Endometrium (tissue), 2 donors: ENCODE measurements around the gene CDK19.
A peak's percentile ranks its signal among the peaks of the same experiment; 100 is the strongest.
"Not testable (repeated sequence)": the region's sequence is repeated elsewhere in the genome, so short reads cannot be mapped to it uniquely, and the experiment has no call there.

Experiments used
- FAIRE-seq: peaks from 2 replicates; lab custom pipeline; 2012; peaks lifted over from hg19 to GRCh38; lab: Jason Lieb, UNC
- donor health status: control.
- donor health status: control.

The CDK19 gene

GRCh38 chr6:110620065-110620464 is 195.2 kb downstream of the CDK19 start:
- FAIRE-seq = peak; percentile 88

DNA sequence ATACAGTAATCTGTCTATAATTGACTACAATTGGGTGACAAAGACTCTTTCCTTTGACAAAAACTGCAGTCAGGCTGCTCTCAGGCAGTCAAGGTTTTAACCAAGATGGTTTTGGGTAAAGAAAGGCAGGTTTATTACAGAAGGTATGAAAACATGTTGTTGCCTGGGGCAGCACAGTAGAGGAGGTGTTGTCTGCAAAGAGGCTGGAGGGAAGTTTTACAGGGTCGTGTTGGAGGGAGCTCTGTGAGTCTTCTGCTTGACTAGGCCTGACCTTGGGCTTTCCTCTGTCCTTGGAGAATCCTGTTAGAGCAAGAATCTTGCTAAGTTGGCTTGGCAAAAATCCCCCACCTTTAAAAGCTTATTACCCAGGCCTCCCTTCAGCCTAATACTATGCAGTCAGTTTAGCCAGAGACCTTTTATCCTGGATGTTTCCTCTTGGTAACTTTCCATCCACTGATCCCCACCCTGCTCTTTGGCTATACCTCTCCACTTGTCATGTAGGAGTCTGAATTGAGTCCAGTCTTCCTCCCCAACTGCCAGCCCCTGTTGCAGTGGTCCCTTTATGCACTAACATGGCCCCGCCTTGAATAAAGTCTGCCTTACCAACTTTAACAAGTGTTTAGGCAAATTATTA is 195.9 kb downstream of the CDK19 start:
- FAIRE-seq = no peak

GRCh38 chr6:110618591-110619267 is 196.5 kb downstream of the CDK19 start:
- no peak for FAIRE-seq

DNA sequence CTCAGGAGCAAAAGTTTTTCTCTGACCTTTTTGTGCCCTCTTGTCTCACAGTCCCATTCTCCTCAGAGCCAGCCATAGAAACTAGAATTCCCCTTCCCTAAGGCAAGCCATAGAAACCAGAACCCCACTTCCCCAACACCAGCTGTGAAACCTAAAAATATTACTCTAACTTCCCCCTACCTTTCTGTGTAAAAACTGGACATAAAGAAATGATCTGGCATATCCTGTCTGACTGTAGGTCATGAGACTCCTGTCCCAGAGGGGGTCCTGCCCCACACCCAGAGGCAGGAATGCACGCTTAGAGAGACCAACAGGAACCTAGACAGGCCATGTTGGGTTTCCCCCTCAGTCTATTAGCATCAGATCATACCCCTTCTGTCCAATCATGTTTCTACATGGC is 198.2 kb downstream of the CDK19 start:
- FAIRE-seq = no peak

GRCh38 chr6:110615722-110616121 is 199.5 kb downstream of the CDK19 start:
- no peak for FAIRE-seq

GRCh38 chr6:110614586-110614985 is 200.7 kb downstream of the CDK19 start:
- no peak for FAIRE-seq

DNA sequence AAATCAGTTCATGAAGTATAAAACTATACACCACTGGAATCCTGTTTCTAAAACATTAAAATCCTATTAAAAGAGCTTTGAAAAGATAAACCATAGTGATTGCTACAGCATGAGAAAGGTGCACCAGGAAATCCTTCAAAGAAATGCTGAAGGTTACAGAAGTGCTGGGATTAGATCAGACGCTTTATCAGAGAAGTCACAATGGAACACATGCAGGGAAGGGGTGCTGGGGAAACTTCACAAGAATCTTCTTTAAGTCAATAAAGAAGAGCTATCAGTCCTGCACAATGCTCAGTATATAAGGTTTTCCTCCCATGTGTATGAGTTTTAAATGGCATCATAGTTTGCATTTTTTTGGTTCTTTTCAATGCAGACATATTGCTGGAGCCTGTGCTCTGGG is 201.2 kb downstream of the CDK19 start:
- no peak for FAIRE-seq

- no peak for FAIRE-seq
Measured at GRCh38 chr6:110613356-110613755, 201.9 kb downstream of the CDK19 start.

DNA sequence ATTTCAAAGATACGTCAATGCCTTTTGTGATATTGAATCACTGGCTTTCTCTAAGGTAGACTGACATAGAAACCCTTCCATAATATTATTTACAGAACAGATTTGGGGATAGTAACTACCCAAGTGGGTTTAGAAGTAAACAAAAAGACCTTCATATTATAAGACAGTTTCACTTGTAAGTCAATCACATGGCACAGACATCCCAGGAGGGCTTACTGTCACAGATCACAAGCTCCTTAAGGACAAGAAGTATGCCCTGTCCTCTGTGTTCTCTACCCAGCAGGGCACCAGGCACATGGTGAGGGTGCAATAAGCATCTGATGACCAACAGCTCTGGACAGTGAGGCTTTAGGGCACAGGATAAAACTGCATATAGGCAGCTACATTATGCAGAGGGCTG is 203.0 kb downstream of the CDK19 start:
- no peak for FAIRE-seq

DNA sequence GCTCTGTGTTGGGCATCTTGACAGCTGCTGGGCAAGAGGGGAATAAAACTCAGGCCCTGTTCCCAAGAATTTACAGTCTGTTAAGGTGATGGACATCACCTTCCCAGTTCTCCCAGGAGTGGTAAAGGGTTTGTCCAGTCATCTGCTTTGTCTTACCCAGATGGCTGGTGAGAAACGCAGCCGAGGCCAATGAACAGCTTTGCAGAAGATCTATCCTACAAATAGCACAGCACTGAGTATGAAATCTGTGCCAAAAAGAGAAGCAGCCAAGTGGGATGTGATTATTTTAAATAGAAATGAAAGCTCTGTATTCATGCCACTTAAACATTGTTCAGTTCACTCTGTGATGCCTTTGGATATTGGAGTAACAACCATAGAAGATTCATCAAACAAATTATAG is 206.2 kb downstream of the CDK19 start:
- no peak for FAIRE-seq

DNA sequence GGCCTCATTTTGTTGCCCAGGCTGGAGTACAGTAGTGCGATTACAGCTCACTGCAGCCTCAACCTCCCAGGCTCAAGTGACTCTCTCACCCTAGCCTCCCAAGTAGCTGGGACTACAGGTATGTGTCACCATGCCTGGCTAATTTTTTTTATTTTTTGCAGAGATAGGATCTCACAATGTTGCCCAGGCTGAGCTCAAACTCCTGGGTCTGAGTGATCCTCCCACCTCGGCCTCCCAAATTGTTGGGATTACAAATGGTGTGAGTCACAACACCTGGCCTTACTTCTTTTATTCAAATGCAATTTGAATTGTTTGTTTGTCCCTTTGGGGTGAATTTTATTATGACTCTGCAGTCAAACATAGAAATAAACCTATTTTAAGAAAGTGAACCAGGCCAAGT is 207.1 kb downstream of the CDK19 start:
- FAIRE-seq = no peak

DNA sequence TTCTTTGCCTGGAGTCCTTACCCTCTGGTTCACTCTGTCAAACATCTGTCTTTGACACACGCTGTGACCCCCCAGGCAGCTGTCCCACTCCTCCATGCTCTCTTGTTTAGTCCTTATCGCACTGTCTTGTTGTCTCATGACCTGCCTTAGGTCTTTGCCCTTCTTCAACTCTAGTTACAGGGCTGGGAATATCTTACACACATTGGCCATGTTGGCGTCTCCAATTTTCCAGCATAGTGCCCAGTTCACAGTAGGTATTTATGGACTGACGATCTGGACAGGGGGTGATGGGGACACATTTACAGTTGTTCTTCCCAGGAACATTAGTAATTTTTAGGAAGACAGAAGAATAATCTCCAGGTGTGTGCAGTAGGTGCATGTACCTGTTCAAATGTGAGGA is 209.1 kb downstream of the CDK19 start:
- no peak for FAIRE-seq

DNA sequence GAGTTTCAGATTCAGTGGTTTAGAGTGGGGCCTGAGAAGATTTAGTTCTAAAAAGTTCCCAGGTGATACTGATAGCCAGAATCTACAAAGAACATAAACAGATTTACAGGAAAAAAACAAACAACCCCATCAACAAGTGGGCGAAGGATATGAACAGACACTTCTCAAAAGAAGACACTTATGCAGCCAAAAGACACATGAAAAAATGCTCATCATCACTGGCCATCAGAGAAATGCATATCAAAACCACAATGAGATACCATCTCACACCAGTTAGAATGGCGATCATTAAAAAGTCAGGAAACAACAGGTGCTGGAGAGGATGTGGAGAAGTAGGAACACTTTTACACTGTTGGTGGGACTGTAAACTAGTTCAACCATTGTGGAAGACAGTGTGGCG is 214.6 kb downstream of the CDK19 start:
- FAIRE-seq = not testable (repeated sequence)

DNA sequence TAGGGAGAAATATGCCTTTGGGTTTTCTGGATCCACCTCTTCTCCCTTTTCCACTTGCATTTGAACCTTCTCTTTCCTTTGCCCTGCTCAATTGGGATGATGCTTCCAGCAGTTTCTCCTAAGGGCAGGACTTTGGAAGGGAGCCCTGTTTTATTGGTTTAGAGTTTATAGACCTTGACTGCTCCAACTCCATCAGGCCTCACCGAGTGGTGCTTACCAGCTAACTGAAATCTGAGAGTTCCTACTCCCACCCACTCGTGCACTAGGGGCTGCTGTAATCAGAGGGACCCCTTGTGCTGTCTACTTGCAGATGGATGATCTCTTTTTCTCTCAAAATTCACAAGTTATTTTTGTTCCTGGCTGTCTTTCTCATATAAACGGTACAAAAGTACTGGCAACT is 217.5 kb downstream of the CDK19 start:
- no peak for FAIRE-seq

DNA sequence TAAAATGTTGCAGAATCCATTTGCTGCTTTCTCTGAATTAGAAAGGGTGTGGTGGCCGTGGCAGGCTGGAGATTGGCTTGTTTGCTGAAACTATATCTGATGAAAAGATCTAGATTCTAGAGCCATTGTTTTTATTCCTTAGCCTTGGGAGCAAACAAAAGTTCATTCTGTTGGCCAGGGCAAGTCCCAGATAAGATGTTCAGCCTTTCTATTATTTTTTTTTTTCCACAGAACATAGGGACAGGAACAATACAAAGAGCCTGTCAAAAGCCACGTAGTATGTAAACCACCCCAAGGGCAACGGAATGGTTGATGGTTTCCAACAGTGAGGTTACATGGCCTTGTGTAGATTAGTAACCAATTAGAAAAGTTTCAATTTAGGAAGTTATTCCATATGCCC is 218.9 kb downstream of the CDK19 start:
- peak; percentile 15 for FAIRE-seq

DNA sequence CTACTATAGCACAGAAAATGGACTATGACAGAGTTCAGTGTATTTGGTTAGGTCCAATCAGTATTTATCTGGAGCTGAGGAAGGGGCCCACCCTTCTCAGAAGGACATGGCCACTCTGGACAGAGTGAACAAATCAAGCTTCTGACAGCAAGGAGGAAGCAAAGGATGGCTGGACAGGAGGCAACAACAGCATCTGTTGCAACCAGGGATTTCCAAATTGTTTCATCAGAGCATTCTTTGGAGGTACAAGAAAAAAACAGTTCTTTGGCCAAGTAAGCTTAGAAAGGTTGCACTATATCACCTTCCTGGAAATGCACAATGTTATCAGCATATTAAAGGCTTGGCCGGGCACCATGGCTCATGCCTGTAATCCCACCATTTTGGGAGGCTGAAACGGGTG is 220.2 kb downstream of the CDK19 start:
- FAIRE-seq = no peak

GRCh38 chr6:110593637-110594036 is 221.6 kb downstream of the CDK19 start:
- FAIRE-seq = no peak

- FAIRE-seq = no peak
Measured at GRCh38 chr6:110592765-110593164, 222.5 kb downstream of the CDK19 start.

GRCh38 chr6:110590821-110591351 is 224.4 kb downstream of the CDK19 start:
- no peak for FAIRE-seq

- no peak for FAIRE-seq
Measured at GRCh38 chr6:110589865-110590513, 225.3 kb downstream of the CDK19 start.

- no peak for FAIRE-seq
Measured at GRCh38 chr6:110587328-110587727, 227.9 kb downstream of the CDK19 start.

DNA sequence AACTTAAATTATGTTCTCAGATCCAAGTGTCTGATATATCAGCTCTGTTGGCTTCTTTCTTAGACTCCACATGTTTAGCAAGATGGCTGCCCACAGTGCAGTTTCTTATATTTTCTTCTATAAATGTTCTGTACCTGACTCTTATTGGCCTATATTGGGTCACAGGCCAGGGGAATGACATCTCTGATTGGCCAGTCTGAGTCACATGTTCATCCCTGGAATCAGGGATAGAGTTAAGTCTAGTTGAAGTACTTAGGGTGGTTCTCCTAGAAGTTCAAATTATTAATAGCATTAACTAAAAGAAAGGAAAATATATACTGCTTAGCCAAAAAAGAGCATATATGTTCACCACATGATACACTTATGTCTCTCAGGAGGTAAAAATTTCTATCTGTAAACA is 233.6 kb downstream of the CDK19 start:
- FAIRE-seq = no peak

DNA sequence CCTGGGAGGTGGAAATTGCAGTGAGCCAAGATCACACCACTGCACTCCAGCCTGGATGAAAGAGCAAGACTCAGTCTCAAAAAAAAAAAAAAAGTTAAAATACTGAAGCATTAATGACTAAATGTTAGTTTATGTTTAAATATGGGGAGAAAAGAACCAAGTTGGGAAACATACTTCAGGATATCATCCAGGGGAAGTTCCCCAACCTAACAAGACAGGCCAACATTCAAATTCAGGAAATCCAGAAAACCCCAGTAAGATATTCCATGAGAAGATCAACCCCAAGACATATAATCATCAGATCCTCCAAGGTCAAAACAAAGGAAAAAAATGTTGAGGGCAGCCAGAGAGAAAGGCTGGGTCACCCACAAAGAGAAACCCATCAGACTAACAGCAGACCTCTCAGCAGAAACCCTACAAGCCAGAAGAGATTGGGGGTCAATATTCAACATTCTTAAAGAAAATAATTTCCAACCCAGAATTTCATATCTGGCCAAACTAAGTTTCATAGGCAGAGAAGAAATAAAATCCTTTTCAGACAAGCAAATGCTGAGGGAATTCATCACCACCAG is 237.6 kb downstream of the CDK19 start:
- not testable (repeated sequence) for FAIRE-seq
